ENCODE results near the gene RPS25.
"Not testable (repeated sequence)": the region's sequence is repeated elsewhere in the genome, so short reads cannot be mapped to it uniquely, and the experiment has no call there.

The RPS25 gene

DNA sequence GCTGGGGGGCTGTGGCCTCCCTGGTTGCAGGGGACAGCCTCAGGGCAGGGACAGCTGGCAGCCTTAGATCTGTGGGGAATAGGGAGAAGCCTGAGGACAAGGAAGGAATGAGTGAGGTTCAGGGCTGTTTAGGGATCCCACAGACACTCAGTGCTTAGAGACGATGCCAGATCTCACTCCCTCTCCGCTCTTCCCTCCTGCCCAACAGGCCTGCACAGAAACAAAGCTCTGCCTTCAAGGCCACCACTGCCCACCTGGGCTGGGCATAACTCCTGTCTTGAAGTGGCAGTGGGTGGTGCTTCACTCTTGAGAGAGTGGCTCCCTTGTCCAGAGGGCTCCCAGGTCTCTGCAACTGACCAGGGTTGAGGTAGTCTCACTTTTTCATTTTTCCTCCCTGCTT is 33.3 kb downstream of the RPS25 start:
- DNase-seq (ENCODE audit: low read depth, low spot score), result no peak
- H3K4me3 ChIP-seq (ENCODE audit: low read depth, low read length), result no peak overlapping the region
- POLR2A ChIA-PET, result no interaction called here
- CTCF ChIA-PET, result interaction anchor here (3.0 kb wide), 1 partner anchor 12 kb away, joined by 11 read pairs; the partner anchor contains the start of gene CENATAC
- TF ChIP-seq, protein P1, sequence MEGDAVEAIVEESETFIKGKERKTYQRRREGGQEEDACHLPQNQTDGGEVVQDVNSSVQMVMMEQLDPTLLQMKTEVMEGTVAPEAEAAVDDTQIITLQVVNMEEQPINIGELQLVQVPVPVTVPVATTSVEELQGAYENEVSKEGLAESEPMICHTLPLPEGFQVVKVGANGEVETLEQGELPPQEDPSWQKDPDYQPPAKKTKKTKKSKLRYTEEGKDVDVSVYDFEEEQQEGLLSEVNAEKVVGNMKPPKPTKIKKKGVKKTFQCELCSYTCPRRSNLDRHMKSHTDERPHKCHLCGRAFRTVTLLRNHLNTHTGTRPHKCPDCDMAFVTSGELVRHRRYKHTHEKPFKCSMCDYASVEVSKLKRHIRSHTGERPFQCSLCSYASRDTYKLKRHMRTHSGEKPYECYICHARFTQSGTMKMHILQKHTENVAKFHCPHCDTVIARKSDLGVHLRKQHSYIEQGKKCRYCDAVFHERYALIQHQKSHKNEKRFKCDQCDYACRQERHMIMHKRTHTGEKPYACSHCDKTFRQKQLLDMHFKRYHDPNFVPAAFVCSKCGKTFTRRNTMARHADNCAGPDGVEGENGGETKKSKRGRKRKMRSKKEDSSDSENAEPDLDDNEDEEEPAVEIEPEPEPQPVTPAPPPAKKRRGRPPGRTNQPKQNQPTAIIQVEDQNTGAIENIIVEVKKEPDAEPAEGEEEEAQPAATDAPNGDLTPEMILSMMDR (IDR thresholded peaks at IDR 0.05; ENCODE audit: insufficient read depth, low read length, missing control alignments), result no peak

DNA sequence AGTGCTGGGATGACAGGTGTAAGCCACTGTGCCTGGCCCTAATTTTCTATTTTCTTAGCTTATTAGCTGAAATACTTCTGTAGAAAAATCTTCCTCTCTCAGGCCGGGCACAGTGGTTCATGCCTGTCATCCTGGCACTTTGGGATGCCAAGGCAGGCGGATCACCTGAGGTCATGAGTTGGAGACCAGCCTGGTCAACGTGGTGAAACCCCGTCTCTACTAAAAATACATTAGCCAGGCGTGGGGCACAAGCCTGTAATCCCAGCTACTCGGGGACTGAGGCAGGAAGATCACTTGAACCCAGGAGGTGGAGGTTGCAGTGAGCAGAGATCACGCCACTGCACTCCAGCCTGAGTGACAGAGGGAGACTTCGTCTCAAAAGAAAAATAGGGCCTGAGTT is 33.8 kb downstream of the RPS25 start:
- CTCF ChIA-PET, result interaction anchor here (3.0 kb wide), 1 partner anchor 13 kb away, joined by 11 read pairs; the partner anchor contains the start of gene CENATAC
- POLR2A ChIA-PET, result not testable (repeated sequence)

GRCh38 chr11:118980191-118980881 is 37.8 kb downstream of the RPS25 start:
- no peak overlapping the region for H3K4me3 ChIP-seq (ENCODE audit: low read depth, low read length)
- TF ChIP-seq, protein P1 (IDR thresholded peaks at IDR 0.05; ENCODE audit: insufficient read depth, low read length, missing control alignments), result no peak
- ChIA-PET CTCF (interaction anchor here (1.2 kb wide), 1 partner anchor 17 kb away, joined by 4 read pairs; the partner anchor contains the start of gene CENATAC), POLR2A (no interaction called here)
- no peak for DNase-seq (ENCODE audit: low read depth, low spot score)

More for the DNA sequence above, 33.8 kb downstream of the RPS25 start:
- DNase-seq (ENCODE audit: low read depth, low spot score); H3K4me3 ChIP-seq (ENCODE audit: low read depth, low read length): not testable (repeated sequence)

DNA sequence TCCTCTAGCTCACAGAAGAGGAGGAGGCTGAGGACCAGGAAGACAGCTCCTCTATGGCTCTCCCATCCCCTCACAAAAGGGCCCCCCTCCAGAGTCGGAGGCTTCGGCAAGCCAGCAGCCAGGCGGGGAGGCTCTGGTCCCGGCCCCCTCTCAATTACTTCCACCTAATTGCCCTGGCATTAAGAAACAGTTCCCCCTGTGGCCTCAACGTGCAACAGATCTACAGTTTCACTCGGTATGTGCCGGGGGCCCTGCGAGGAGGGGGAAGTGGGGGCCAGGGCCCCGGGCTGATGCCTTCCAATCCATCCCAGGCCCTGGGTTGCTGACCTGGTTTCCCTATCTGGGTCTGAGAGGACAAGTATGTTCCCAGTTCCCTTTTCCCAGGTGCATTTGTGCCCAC is 38.7 kb downstream of the RPS25 start:
- ChIA-PET POLR2A (no interaction called here), CTCF (interaction anchor here (1.2 kb wide), 1 partner anchor 18 kb away, joined by 4 read pairs; the partner anchor contains the start of gene CENATAC)
- TF ChIP-seq, protein P1 (IDR thresholded peaks at IDR 0.05; ENCODE audit: insufficient read depth, low read length, missing control alignments), result no peak
- no peak overlapping the region for H3K4me3 ChIP-seq (ENCODE audit: low read depth, low read length)
- no peak for DNase-seq (ENCODE audit: low read depth, low spot score)

DNA sequence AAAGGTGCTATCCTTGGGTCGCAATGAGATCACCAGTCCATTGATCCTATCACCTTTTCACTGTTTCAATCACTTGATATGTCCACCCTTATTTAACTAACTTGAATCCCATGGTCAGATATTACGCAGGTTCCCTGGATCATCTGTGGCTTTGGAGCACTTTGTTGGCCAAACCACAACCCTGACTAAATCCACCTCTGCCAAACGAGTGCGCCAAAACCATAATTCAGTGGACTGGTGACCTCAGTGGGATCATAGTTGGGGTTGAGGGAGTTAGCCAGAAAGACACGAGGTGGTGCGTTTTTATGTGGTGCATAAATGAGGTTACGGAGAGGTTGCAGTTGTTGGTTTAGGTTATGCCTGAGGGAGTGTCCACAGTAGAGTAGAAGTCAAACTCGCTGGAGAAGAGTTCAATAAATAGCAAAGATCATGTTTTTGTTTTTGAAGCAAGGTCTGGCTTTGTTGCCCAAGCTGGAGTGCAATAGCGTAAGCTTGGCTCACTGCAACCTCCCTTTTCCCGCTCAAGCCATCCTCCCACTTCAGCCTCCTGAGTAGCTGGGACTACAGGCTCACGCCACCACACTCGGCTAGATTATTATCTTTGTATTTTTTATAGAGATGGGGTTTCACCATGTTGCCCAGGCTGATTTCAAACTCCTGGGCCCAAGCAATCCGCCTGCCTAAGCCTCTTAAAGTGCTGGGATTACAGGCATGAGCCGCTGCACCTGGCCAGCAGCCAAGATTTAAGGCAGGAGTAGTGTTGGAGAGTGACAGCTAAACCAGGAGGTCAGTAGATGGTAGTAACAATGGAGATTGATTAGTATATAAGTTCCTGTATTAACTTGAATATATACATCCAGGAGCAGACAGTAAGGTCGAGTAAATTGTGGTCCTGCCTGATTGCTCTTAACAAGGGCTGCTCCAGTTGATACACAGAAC is 42.1 kb downstream of the RPS25 start:
- no peak for DNase-seq (ENCODE audit: low read depth, low spot score)
- H3K4me3 ChIP-seq (ENCODE audit: low read depth, low read length), result no peak overlapping the region
- ChIA-PET POLR2A (no interaction called here), CTCF (no interaction called here)
- TF ChIP-seq, protein P1 (IDR thresholded peaks at IDR 0.05; ENCODE audit: insufficient read depth, low read length, missing control alignments), result no peak

DNA sequence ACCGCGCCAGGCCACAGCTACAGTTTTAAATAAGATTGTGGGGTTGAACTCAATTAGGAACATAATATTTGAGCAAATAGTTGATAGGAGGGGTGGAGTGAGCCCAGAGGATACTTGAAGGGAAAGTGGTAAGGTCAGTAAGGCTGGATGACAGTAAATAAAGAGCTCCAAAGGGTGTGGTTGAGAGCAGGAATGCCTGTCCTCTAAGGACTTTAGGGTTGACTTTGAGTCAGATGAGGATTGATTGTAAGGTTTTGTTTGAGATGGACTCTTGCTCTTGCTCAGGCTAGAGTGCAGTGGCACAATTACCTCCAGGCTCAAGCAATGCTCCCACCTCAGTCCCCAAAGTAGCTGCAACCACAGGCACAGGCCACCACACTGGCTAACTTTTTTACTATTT is 44.2 kb downstream of the RPS25 start:
- ChIA-PET POLR2A (no interaction called here), CTCF (interaction anchor here (0.7 to 2.1 kb wide), 3 partner anchors 17 to 284 kb away, joined by 3 to 6 read pairs (median 4); partner anchors contain the start of gene CXCR5)
- DNase-seq (ENCODE audit: low read depth, low spot score), result no peak
- H3K4me3 ChIP-seq (ENCODE audit: low read depth, low read length), result no peak overlapping the region
- TF ChIP-seq, protein P1 (IDR thresholded peaks at IDR 0.05; ENCODE audit: insufficient read depth, low read length, missing control alignments), result no peak

All from AG04449 (cell line).